H7 (cell line): ENCODE results near the gene PRMT7. TPM values are rescaled to one million over a fixed set of nuclear protein-coding genes. Genes with fewer than 3 reads are reported as not detected.

ENCODE experiments used
- DNase-seq: peaks from one replicate; pipeline ENCODE4 v3.0.0; 2012
- H3K27me3 ChIP-seq: 2 replicates; pipeline ENCODE4 v1.6.0; 2011; ENCODE audit warnings: mild to moderate bottlenecking, low read length; ENCODE audit not compliant: control insufficient read depth, insufficient read depth
- H3K36me3 ChIP-seq: replicated peaks from 2 replicates; pipeline ENCODE4 v1.5.1; 2011; ENCODE audit warnings: low read length; ENCODE audit not compliant: control insufficient read depth, insufficient read depth
- H3K4me3 ChIP-seq: 2 replicates; pipeline ENCODE4 v1.5.1; 2011; ENCODE audit warnings: low read depth, mild to moderate bottlenecking, control low read depth, low read length, moderate library complexity; ENCODE audit not compliant: insufficient read depth
- total RNA-seq: library from RNA; depleted of rRNA; stranded (reverse); fragments of >200 nt; shearing (Covaris generic); gene quantifications from 2 replicates; pipeline ENCODE4 v1.2.3, GENCODE V29; 2014; rRNA removed

Gene PRMT7
- total RNA-seq, 1 experiment from 2014 or later = 56.5 TPM

DNA sequence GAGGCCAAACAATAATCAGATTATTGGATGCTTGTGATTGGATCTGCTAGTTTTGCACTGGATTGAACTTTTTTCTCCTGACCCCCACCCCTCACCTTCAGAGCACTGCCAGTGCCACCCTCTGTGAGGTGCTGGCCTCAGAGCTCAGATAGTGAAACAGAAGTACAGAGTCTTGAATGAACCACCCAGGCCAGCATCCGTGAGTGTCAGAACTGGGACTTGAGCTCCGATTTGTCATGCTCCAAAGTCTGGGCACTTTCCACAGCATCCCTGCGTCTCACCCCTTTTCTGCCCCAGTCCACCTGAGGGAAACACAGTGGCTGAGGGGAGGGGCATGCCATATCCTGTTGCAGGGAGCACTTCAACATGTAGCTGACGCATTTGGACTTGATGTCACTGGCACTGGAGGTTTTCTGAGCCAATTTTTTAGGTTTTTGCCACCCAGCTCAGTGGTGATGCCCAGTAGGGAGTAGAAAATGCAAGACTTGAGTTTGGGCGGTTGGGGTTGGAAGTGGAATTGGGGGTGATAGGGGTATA, 90.2 kb downstream of the PRMT7 start:
- DNase-seq = no peak
- Histone ChIP-seq H3K36me3 (no peaks in the 10 kb centered on the region), H3K4me3 (no peak overlapping the region), H3K27me3 (no peaks in the 10 kb centered on the region)

DNA sequence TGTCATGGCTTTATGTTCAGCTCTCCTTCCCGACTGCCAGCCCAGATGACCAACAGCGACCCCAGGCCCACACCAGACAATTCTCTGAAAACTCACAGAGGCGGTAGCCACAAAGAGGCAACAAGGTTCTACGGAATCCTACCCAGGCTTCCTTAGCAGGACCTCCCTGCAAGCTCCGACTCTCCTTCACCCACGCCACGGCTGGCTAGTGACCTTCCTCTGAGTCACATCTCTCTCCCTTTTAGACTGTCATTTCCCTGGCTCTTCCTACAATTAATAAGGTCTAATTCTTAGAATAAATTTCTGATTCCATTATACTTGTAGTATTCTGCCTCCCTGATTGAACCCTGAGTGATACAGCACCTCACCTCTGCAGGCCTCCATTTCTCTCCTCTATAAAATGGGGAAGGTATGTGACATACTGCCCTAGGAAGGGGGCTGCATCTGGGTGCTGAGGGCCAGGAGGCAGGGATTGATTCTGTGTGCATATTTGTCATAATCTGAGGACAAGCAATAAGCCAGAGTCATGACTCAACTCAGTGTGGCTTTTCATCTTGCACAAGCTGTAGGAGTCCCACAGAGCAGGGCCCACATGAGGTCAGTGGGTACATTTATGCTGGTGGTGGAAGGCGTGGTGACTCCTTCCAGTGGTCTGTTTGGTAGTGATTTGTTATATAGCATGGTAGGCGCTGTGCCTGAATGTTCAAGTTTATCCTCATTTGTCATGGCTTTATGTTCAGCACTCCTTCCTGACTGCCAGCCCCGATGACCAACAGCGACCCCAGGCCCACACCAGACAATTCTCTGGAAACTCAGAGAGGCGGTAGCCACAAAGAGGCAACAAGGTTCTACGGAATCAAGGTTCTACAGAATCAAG, 91.3 kb downstream of the PRMT7 start:
- no peaks in the 10 kb centered on the region for H3K36me3 ChIP-seq
- H3K27me3 ChIP-seq = no peaks in the 10 kb centered on the region
- no peak for DNase-seq
- H3K4me3 ChIP-seq = no peak overlapping the region

DNA sequence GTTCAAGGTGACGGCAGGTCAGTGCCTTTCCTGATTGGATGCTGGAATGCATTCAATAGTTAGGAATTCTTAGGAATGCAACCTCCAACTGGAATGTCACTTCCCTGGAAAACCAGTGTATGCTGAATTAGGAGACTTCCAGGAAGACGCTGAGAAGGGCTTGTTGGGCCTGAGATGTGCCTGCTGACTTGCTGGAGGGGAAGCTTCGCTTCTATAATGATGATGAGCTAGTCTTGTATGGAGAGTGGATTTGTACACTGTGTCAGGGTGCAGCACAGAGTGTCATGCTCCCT, 91.9 kb downstream of the PRMT7 start:
- no peaks in the 10 kb centered on the region for H3K36me3 ChIP-seq
- no peak overlapping the region for H3K4me3 ChIP-seq
- no peak for DNase-seq
- no peaks in the 10 kb centered on the region for H3K27me3 ChIP-seq

DNA sequence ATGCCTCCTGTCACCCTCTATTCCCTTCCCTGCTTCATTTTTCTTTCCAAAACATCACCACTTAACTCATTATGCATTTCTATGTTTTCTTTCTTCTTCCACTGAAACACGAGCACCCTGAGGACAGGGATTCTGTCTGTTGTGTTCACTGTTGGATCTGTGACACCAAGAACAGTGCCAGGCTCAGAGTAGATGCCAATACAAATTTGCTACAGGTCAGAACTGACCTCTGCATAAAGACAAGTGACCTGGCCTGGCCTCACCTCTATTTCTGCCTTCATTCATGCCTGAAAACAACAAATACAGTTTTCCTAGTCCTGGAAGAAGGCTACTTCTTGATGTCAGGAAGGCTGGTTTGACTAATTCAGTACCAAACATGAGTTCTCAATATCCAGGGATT, 92.4 kb downstream of the PRMT7 start:
- Histone ChIP-seq H3K27me3 (no peaks in the 10 kb centered on the region), H3K36me3 (no peaks in the 10 kb centered on the region), H3K4me3 (no peak overlapping the region)
- DNase-seq = no peak

DNA sequence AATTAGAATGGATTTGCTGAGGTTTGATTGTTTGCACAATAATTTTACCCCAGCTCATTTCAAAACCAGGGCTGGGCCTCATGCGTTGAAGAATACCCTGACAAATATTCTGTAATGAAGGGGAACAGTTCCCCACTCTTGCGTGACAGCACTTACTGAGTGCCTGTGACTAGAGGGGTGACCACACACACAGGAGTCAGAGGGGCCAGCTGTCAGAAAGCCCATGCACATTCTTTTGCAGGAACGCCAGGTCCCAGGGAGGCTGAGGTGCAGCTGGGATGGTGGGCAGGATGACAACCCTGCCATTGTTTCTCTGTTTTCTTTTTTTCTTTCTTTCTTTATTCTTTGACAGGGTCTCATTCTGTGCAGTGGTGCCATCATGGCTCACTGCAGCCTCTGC, 92.9 kb downstream of the PRMT7 start:
- H3K36me3 ChIP-seq = no peaks in the 10 kb centered on the region
- no peak overlapping the region for H3K4me3 ChIP-seq
- DNase-seq = no peak

DNA sequence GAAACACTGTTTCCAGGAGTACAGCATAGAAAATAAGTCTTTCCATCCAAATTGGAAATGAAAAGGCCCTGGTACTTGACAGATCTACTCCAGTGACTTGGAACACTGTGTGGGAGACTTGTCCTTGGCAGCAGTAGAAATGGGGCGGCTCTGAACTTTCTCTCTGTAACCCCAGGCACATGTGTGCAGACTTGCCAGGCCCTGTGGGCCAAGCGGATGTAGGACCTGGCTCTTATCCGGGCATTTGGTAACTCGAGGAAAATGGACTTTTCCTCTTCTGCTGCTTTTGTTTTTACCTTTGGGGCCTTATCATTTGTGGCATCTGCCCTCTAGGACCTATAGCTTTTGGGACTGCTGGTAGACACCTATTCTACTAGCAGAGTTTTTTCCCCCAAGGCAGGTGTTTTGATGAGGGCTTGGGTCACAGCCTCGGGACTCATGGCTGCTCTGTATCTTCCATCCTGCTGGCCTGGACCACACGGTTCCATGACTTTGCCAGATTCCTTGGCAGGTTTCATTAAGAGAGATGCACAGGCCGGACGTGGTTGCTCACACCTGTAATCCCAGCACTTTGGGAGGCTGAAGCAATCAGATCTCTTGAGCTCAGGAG, 94.0 kb downstream of the PRMT7 start:
- Histone ChIP-seq H3K27me3 (no peaks in the 10 kb centered on the region), H3K4me3 (no peak overlapping the region), H3K36me3 (no peaks in the 10 kb centered on the region)
- no peak for DNase-seq

More for the DNA sequence above, 92.9 kb downstream of the PRMT7 start:
- no peaks in the 10 kb centered on the region for H3K27me3 ChIP-seq

DNA sequence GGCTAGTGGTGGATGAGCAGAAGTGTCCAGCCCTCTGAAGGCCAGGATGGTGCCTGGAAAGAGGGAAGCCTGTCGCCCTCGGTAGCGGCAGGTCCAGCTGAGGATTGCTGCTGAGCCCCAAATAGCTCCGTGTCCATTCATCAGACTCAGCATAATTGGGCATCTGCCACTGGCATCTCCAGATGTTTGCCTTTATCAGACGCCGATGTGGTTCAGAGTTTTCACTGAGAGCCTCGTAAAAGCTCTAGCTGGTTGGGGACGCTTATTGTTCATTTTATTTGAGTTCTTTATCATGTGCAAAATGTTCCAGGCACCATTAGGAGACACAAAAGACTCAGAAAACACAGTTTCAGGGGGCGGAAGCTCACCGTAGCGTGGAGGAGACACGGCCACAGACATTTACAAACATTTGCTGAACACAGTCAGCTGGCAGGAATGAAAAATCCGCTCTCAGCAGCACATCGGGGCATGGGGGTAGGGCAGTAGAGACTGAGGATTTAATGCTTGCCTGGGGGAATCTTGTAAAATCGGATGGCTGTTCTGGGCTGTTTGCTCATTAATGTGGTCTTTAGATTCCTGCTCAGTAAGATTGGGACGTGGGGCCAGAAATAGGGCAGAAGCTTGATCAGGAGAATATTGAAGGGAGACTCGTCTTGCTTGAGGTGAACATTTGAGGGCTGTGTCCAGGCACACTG, 95.8 kb downstream of the PRMT7 start:
- Histone ChIP-seq H3K36me3 (no peaks in the 10 kb centered on the region), H3K4me3 (no peak overlapping the region), H3K27me3 (no peaks in the 10 kb centered on the region)
- DNase-seq = no peak

Other genes starting within 250 kb of the PRMT7 start
- 22.9 and 27.7 TPM in 2 replicates for gene NFATC3, start 225.6 kb upstream of the PRMT7 start, total RNA-seq
- gene ESRP2, start 74.9 kb upstream of the PRMT7 start, total RNA-seq = 15.5 and 18.0 TPM in 2 replicates
- 7.5 and 10.3 TPM in 2 replicates for gene PLA2G15, start 65.6 kb upstream of the PRMT7 start, total RNA-seq
- 16.8 and 19.8 TPM in 2 replicates for gene SLC7A6, start 46.5 kb upstream of the PRMT7 start, total RNA-seq
- 15.8 and 20.7 TPM in 2 replicates for gene SLC7A6OS, start 73 bp upstream of the PRMT7 start, total RNA-seq
- 0.42 and 1.8 TPM in 2 replicates for gene SMPD3, start 137.5 kb downstream of the PRMT7 start, total RNA-seq
- 18.5 and 20.9 TPM in 2 replicates for gene ZFP90, start 228.3 kb downstream of the PRMT7 start, total RNA-seq